Loucy (cell line): ENCODE results near the gene ATP5PD.

Experiments
- EZH2phosphoT487 ChIP-seq: fragments of 200-600 bp; IDR thresholded peaks from 2 replicates; pipeline ENCODE4 v1.6.1; 2018; ENCODE audit warnings: antibody characterized with exemption, mild to moderate bottlenecking, moderate library complexity, borderline replicate concordance
- TF ChIP-seq, protein P1 (sequence below): fragments of 200-600 bp; sonication (generic); conservative IDR thresholded peaks from 2 replicates; pipeline ENCODE4 v1.5.1; 2014; ENCODE audit warnings: mild to moderate bottlenecking, antibody characterized with exemption, low read length

DNA sequence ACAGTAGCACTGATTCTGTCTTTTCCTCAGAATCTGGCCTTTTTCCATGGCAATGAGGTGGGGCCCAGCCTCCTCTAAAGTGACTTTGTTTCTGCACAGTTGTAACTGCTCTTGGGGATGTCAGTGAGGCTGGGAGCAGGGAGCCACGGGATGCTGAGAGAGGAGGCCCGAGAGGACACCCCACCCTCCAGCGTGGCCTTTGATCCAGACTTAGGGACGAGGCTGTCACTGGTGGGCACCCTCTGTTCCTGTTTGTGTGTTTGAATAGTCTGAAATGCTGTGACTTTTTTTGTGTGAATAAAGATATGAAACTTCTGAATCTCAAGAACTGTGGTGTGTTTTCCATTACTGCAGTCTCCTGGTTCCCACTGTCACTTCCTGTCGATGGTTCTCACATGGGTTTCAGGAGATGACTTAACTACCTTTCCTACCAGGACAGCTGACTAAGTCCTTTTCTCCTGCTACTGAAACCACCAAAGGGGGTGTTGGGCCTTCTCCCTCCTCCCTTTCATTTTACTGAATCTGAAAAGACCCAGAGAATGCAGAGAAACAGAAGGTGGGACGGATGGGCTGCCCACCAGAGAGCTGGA, 18.9 kb upstream of the ATP5PD start:
- TF ChIP-seq, protein P1, sequence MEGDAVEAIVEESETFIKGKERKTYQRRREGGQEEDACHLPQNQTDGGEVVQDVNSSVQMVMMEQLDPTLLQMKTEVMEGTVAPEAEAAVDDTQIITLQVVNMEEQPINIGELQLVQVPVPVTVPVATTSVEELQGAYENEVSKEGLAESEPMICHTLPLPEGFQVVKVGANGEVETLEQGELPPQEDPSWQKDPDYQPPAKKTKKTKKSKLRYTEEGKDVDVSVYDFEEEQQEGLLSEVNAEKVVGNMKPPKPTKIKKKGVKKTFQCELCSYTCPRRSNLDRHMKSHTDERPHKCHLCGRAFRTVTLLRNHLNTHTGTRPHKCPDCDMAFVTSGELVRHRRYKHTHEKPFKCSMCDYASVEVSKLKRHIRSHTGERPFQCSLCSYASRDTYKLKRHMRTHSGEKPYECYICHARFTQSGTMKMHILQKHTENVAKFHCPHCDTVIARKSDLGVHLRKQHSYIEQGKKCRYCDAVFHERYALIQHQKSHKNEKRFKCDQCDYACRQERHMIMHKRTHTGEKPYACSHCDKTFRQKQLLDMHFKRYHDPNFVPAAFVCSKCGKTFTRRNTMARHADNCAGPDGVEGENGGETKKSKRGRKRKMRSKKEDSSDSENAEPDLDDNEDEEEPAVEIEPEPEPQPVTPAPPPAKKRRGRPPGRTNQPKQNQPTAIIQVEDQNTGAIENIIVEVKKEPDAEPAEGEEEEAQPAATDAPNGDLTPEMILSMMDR: no peak
- no peak for TF ChIP-seq EZH2phosphoT487
